NAMALWA (cell line): ENCODE results near the gene FAM83G.

Experiments used
- DNase-seq: peaks from one replicate; pipeline ENCODE4 v3.0.0-alpha.2; 2015; ENCODE audit warnings: low spot score

Gene FAM83G

GRCh38 chr17:18987230-18987610, 17.3 kb downstream of the FAM83G start:
- DNase-seq, result no peak

GRCh38 chr17:18986541-18987229, 17.9 kb downstream of the FAM83G start:
- DNase-seq, result no peak

- no peak for DNase-seq
Observed at GRCh38 chr17:18985475-18985874, 19.1 kb downstream of the FAM83G start.

DNA sequence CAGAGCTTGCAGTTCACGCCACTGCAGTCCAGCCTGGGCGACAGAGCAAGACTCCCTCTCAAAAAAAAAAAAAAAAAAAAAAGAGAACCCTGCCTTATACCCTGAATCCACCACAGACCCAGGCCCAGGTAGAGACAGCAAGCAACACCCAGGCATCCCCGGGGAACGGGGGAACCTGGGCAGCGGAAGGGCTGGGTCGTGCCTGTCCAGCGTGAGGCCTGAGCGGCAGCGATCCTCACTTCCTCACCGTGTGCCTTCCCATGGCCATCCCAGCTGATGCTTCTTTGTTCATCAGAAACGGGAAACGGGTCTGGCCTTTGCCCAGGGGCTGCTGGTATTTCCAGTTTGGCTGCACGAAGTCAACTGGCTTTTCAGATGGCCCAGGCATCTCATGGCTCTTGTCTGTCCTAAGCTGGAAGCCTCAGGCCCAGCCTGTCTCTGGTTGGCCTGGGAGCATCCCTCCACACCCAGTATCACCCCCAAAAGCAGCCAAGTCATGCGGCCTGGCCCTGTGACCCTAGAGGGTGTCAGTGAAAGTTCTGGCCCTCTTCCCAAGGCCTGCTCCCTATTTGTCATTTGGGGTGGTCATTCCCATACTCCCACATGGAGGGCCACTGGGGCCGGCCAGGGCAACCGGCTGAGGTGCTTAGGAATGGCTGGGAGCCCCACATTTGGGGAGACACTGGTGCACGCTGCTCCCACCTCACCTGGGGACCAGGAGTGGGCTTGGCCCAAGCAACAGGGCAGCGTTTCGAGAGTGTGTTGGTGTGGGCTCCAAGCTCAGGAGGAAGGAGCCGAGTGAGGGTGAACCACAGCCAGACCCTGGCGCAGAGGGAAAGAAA, 20.1 kb downstream of the FAM83G start:
- no peak for DNase-seq

GRCh38 chr17:18981642-18982424, 22.7 kb downstream of the FAM83G start:
- no peak for DNase-seq

DNA sequence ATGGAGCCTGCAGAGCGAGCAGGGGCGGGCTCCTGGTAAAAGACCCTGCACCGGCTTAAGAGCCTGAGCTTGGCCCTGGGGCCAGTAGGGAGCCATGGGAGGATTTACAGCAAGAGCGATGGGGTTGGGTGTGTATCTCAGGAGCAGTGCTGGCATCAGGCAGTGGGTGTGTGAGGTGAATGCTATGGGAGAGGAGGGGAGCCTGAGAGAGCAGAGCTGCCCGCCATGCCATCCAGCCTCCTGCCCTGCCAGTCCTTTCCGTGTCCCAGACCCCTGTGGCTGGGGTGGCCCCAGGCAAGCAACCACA, 23.3 kb downstream of the FAM83G start:
- DNase-seq, result no peak

GRCh38 chr17:18980682-18981334, 23.8 kb downstream of the FAM83G start:
- no peak for DNase-seq

DNA sequence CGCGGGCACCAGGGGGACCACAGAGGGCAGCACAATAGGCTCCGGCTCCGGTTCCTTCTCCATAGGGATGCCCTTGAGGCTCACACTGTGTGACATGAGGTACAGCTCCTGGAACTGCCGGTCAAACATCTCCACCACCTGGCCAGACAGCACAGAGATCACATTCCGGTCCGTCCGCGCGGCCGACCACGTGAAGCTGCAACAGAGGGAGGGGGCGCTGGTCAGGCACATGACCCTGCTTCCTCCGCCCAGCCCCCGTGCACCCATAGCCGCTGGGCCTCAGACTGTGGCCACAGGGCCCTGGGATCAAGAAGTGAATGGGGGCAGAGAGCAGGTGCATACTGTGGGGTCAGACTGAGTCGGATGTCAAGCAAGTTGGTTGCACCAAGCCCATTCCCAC, 25.9 kb downstream of the FAM83G start:
- no peak for DNase-seq

DNA sequence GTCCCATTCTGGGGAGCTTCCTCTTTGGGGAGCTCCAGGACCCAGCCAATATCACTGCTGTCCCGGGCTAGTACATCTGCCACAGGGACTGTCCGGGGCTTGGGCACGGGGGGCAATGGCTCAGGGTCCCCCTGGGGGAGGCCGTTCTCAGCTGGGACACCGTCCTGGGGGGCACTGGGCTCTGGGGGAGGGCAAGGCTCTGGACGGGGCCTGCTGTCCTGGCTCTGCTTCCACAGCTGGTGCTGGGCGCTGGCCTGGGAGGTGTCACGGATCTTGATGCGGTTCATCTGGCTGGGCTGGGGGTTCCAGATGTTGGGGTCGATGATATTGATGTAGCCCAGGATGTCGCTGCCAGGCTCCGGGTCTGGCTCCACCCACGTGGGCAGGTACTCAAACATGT, 26.5 kb downstream of the FAM83G start:
- DNase-seq, result no peak

- DNase-seq, result no peak
Observed at GRCh38 chr17:18977646-18978045, 26.9 kb downstream of the FAM83G start.

- no peak for DNase-seq
Observed at GRCh38 chr17:18977021-18977420, 27.5 kb downstream of the FAM83G start.

DNA sequence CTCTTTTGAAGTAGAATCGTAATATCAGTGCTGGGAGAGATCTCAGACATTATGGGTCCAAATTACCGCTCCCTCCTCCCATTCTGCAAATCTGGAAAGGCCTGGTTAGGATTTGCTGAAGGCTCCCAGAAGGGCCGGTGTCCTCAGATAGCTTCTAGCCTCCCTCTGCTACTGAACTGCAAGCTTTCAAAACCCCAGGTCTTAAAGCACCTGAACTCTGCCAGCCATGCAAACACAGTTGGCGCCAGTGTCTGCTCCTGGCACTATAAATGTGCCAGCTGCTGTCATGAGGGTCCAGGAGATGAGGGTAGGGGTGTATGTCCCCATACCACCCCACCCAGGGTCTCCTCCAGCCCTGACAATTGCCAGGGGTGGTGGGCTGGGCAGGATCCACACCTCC, 28.4 kb downstream of the FAM83G start:
- DNase-seq, result no peak

- DNase-seq, result no peak
Observed at GRCh38 chr17:18975597-18975996, 29.0 kb downstream of the FAM83G start.

DNA sequence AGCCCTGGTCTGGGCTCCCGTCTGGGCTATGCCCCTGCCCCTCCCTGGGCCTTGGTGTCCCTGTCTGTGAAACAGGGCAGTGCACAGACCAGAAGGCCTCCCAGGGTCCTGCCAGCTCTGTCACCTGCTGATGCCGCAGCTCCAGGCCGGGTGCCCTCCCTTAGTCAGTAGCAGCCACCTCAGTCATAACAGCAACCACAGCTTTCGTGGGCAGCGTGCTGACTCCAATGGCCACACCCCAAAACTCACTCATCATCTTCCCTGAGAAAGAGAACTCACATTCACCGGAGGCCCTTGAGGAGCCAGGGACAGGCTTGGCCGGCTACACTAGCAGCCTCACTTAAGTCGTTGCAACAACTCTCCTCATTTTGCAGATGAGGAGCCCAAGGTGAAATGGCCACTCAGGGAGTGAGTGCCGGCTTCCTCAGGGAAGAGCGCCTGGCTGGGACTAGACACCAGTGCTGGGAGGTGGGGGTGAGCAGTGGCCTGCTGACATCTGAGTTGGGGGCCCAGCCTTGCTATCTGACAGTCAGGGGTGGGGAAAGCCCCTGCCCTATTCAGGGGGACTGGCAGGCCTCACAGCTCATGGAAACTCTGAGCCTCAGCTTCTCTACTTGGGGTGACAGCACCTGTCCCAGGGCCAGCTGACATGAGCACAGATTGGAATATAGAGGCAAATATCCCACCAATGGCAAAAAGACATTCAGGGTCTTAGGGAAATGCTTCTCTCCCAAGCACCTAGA, 30.0 kb downstream of the FAM83G start:
- DNase-seq, result no peak

GRCh38 chr17:18971801-18972200, 32.8 kb downstream of the FAM83G start:
- no peak for DNase-seq

- DNase-seq, result no peak
Observed at GRCh38 chr17:18970582-18971480, 33.7 kb downstream of the FAM83G start.

DNA sequence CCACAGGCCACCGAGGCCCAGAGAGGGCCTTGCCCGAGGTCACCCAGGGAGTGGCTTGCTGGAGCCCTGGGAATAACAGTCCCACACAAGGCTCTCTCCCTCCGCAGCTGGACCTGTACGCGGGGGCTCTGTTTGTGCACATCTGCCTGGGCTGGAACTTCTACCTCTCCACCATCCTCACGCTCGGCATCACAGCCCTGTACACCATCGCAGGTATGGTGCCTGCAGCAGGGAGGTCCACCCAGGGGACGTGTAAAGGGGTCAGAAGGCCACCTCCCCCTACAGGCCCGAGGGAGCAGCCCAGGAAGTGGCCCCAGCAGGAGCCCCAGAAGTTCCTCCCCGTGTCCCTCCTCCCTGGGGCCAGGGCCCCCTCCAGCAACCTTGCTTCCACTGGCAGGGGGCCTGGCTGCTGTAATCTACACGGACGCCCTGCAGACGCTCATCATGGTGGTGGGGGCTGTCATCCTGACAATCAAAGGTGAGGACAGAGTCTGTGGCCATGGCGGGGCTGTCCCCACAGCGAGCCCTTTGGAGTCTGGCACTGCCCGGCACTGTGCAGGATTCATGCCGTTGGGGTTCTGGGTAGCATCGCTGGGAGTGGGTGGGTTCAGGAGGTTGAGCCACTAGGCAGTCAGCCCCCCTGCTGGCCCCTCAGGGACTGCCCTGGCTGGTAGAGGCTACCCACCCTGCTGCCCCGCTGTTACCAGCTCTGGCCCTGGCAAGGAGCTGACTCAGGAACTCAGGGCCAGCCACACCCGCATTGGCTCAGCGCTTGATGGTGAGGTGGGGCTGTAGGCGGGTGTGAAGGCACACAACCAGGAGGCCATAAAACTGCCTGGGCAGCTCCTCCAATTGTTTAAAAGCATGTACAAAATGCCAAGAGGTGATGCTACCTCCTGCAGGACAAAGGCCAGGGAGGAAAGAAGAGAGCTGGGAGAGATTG, 35.3 kb downstream of the FAM83G start:
- DNase-seq, result no peak

GRCh38 chr17:18968345-18968744, 36.2 kb downstream of the FAM83G start:
- DNase-seq, result no peak

GRCh38 chr17:18967916-18968315, 36.6 kb downstream of the FAM83G start:
- no peak for DNase-seq
